HPDE6-E6E7 (cell line): ENCODE measurements around the gene APH1B.

Experiments
- DNase-seq: peaks from one replicate; pipeline ENCODE4 v3.0.0; 2011; ENCODE audit warnings: missing footprints; ENCODE audit errors: extremely low spot score

APH1B gene

DNA sequence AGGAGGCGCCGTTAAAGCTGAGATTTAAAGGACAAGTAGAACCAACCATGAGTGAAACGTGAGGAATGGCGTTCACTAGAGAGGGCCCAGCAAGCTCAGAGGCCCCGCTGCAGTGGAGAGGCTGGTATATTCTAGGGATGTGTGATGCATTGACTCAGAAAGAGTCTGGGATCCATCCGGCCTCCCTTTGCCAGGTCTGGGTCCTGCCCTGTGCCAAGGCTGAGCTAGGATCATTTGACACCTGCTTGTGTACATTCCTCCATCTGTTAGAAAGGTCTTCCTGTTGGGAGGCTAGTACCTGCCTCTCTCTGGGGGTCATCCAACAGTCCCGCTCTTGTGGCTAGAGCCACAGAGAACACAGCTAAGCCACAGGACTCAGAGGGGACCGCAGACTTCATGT lies 75.9 kb downstream of the APH1B start:
- DNase-seq, result no peak

DNA sequence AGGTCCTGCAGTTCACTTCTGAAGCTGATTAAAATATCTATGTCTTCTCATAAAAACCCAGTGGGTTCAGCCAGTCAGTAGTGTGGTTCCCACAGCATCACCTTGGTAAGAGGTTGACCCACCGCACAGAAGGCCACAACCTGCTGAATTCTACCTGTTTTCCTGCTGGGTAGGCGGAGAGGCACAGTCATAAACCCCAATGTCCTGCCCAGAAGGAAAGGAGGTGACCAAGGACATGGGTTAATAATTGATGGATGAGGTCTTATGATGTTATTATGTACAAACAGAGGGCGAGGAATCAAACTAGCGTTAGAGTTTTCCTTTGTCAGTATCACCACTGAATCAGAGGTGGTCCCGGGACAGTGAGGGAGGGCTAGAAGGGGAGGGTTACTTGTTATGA lies 76.5 kb downstream of the APH1B start:
- no peak for DNase-seq

DNA sequence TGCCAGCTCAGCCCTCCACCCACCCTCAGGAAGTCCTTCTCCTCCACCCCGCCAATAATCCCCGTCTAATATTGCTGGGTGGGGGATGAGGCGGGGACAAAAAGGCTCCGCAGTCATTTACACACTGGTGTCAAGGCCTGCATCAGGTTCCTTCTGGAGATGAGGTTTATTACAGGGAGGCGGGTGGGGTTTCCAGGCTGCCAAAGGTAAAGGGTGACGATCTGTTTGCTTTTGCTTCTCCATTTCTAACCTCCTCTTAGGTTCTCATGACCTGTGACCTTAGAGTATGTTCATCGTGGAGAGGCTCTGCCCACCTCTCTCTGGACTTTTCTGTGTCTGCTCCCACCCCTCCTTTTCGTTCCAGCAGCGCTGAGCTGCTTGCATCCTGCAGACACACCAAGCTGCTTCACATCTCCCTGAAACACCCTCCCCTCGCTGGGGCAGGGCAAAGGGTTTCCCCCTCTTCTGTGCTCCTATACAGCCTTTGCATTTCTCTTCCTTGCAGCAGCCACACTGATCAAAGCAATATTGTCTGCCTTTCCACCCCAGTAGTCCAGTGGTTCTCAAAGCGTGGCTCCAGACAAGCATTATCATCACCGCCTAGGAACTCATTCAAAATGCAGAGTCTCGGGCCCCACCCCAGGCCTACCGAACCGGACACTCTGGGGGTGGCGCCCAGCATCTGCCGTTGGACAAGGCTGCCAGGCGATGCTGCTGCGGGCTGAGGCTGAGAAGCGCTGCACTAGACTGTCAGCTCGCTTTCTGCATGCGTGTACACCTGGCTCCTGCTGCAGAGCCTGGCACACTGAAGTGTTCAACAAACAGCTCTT lies 77.6 kb downstream of the APH1B start:
- DNase-seq, result no peak

DNA sequence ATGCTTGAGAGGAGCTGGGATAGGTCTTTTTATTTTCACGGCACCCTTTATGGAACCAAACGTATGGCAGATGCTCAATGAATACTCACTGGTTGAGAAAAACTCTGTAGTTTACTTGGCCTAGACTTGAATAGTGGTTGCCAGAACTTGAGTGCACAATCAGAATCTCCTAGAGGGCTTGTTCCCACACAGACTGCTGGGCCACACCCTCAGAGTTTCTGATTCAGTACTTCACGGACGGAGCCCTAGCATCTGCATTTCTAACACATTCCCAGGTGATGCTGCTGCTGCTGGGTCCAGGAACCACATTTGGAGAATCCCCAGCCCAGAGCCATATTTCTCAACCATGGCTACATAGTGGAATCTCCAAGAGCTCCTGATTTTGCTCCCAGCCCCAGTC lies 79.7 kb downstream of the APH1B start:
- DNase-seq, result no peak

DNA sequence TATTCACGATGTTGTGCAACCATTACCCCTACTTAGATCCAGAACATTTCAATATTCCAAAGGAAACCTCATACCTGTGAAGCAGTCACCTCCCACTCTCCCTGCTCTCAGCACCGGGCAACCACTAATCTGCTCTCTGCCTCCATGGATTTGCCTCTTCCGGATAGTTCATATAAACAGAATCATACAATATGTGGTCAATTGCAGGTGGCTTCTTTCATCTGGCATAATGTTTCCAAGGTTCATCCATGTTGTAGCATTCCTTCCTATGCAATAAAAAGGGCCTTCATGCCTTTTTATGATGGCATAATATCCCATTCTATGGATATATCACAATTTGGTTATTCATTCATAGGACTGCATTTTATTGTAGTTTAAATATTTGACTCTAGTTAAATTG lies 80.3 kb downstream of the APH1B start:
- DNase-seq, result no peak

DNA sequence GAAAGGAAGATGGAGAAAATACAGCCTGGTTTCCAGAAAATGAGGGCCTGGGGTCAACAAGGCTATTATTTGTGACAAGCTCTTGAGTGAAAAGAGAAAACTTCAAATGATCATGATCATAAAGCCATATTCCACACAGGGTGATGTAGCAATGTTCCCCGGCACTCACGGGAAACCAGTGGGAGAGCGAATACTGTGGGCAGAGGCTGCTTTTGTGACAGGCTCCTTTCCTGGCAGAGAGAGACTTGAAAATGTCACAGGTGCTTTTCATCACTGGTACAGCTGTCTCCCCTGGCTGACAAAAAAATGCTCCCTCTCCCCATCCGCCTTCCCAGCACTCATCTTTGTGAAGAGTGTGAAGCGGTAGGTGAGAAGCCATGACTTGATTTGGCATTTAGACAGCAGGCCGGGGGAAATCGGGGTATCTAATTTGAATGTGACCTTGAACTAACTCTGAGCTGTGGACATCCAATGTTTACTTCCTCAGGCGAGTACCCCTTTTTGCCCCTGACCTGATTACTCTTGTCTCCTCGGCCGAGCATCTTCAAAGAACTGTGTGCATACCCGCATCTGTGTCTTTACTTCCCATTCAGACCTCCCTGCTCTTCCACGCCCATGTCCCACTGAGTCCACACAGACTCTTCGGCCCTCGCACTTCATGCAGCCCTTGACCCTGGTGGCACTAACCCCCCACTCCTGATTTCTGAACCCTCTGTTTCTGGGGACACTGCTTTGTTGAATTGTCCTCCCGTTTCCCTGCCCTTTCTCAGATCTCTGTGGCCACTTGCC lies 81.0 kb downstream of the APH1B start:
- no peak for DNase-seq
